ENCODE results near the gene TMCO4. TPM values are rescaled to one million over a fixed set of nuclear protein-coding genes. Genes with fewer than 3 reads are reported as not detected.
A peak's percentile ranks its signal among the peaks of the same experiment; 100 is the strongest.
"Not testable (repeated sequence)": the region's sequence is repeated elsewhere in the genome, so short reads cannot be mapped to it uniquely, and the experiment has no call there.

TMCO4 gene
- total RNA-seq, 1 experiment from 2014 or later: 4.0 TPM

GRCh38 chr1:19813643-19813960 is 13.9 kb upstream of the TMCO4 start:
- DNase-seq (ENCODE audit: low spot score): no peak

- no peak for DNase-seq (ENCODE audit: low spot score)
Observed at GRCh38 chr1:19812875-19813642, 13.3 kb upstream of the TMCO4 start.

DNA sequence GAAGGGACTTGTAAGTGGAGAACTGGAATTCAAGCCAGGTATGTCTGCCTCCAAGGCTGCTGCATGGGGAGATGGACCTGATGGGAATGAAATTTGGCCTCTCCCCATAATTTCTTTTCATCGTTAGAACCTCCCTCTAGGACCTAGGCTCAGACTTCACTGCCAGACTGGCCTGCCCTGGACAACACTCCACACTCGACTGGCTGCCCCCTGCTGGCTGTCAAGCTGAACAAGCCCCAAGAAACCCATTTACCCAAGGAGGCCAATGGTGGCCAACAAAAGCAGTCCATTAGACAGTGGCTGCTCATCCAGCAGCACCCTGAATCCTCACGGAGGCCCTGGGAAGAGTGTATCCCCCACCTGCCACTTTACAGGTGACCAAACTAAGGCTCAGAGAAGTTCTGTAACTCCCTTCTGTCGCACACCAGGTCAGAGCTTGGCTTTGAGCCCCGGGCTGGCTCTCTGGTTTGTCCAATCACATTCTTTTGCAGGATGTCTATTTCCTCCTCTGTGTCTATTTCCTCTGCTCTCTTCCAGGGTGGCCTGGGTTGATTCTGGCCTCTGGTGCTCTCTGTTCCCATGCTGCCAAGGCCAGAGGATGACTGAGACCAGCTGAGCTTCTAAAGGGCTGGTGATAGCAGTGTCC is 11.6 kb upstream of the TMCO4 start:
- DNase-seq (ENCODE audit: low spot score): no peak

GRCh38 chr1:19809044-19809750 is 9.5 kb upstream of the TMCO4 start:
- DNase-seq (ENCODE audit: low spot score): no peak

DNA sequence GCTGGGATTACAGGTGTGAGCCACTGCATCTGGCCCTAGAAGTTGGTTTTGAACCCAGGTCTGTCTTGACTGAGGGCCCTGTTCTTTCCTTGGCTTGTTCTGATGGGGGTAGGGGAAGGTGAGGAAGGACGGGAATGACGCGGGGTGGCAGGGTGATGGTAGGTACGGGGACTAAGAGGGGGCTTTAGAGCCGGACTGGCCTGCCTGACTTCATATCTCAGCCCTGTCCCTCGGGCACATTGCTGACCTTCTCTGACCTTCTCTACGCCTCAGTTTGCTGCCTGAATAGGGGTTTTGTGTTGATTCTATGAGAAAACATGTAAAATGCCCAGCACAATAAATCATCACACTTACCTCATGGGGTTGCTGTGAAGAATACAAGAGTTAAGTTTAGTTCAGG is 8.6 kb upstream of the TMCO4 start:
- no peak for DNase-seq (ENCODE audit: low spot score)

- DNase-seq (ENCODE audit: low spot score): no peak
Observed at GRCh38 chr1:19804831-19805251, 5.1 kb upstream of the TMCO4 start.

DNA sequence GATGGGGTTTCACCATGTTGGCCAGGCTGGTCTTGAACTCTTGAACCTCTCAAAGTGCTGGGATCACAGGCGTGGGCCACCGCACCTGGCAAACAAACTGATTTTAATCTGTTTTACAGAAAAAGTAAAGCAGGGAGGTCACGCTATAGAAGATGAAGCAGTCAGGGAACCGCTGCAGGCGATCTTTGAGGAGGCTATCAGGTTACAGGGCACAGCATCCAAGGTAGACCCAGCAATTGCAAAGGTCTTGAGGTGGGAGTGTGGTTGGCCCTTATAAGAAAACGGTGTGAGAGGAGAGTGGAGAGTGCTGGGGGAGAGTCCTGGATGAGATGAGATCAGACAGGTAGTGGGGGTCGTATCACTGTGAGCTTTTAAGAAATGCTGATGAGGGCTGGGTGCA is 2.6 kb upstream of the TMCO4 start:
- DNase-seq (ENCODE audit: low spot score): no peak

DNA sequence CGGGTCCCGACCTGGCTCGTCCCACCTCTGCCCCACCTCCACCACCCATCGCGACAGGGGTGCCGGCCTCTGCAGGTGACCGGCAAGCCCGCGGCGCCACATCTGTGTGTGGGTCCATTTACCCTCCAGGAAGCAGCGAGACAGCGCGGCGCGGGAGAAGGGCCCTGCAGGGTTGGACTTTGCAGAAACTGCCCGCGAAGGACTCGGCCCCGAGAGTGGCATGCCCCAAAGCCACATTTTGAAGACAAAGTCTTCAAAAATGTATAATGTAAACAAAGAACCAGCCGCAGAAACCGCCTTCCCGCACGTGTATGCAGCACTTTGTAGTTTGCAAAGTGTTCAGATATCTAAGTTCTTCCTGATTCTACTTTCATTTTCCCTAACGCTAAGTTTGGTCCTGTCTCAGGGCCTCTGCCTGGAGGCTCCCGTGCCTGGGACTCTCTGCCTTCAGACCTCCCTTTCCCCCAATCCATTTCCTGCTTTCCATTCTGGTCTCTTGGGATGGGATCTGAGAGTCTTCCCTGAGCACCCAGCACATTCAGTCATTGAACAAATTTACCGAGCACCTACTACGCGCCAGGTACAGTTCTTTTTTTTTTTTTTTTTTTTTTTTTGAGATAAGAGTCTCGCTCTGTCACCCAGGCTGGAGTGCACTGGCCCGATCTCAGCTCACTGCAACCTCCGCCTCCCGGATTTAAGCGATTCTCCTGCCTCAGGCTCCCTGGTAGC is 524 bp upstream of the TMCO4 start:
- DNase-seq (ENCODE audit: low spot score): peak; percentile 50

GRCh38 chr1:19798486-19799229 is 1.1 kb downstream of the TMCO4 start:
- DNase-seq (ENCODE audit: low spot score): no peak

- DNase-seq (ENCODE audit: low spot score): no peak
Observed at GRCh38 chr1:19797827-19798226, 1.9 kb downstream of the TMCO4 start.

DNA sequence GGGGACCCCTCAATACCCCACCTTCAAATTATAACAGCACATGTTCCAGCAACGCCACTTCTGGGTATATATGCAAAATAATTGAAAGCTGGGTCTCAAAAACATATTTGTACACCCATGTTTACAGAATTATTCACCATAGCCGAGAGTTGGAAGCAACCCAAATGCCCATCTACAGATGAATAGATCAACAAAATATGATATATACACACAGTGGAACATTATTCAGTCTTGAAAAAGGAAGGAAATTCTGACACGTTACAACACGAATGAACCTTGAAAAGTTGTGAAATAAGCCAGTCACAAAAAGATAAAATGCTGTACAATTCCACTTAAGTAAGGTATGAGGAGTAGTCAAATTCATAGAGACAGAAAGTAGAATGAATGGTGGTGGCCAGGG is 5.1 kb downstream of the TMCO4 start:
- DNase-seq (ENCODE audit: low spot score): no peak

GRCh38 chr1:19793360-19794046 is 6.2 kb downstream of the TMCO4 start:
- DNase-seq (ENCODE audit: low spot score): no peak

DNA sequence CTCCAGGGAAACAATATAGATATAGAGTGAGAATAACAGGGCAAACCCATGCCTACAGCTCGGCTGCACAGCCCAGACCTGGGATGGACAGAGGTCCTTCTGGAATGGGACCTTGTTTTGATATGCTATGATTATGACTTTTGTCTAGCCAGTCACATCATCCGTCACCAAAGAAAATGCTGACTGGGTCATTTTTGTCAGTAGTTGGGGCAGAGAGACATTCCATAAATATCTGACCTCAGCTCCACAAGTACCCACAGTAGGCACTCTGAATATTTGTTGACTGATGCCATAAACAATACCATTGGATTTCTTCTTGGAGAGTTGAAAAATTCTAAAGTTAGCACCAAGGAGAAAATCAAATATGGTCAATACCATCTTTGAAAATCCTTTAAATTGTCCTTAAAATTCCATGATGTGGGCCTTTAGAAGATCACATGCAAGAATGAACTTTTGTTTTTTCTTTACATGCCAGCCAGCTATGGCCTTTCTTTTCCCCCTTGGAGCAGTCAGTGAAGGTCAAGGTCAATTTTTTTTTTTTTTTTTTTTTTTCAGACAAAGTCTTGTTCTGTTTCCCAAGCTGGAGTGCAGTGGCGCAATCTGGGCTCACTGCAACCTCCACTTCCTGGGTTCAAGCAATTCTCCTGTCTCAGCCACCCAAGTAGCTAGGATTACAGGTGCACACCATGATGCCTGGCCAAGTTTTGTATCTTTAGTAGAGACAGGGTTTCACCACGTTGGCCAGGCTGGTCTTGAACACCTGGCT is 7.3 kb downstream of the TMCO4 start:
- DNase-seq (ENCODE audit: low spot score): no peak

- DNase-seq (ENCODE audit: low spot score): not testable (repeated sequence)
Observed at GRCh38 chr1:19790061-19790975, 9.4 kb downstream of the TMCO4 start.

GRCh38 chr1:19786988-19787423 is 12.7 kb downstream of the TMCO4 start:
- no peak for DNase-seq (ENCODE audit: low spot score)

GRCh38 chr1:19785660-19786059 is 14.1 kb downstream of the TMCO4 start:
- DNase-seq (ENCODE audit: low spot score): no peak

- DNase-seq (ENCODE audit: low spot score): no peak
Observed at GRCh38 chr1:19780267-19780877, 19.3 kb downstream of the TMCO4 start.

GRCh38 chr1:19776933-19777332 is 22.8 kb downstream of the TMCO4 start:
- no peak for DNase-seq (ENCODE audit: low spot score)

- DNase-seq (ENCODE audit: low spot score): no peak
Observed at GRCh38 chr1:19776287-19776686, 23.4 kb downstream of the TMCO4 start.

Measured in A172 (cell line).